GM06990 (cell line): ENCODE results near the gene ITK.

Experiments
- DNase-seq: peaks from one replicate; pipeline ENCODE4 v3.0.0-alpha.2; 2011; ENCODE audit not compliant: insufficient read length; ENCODE audit errors: extremely low read depth
- H3K27me3 ChIP-seq: replicated peaks from 2 replicates; pipeline ENCODE4 v1.6.0; 2011; ENCODE audit warnings: low read length; ENCODE audit not compliant: control insufficient read depth, insufficient read depth
- H3K36me3 ChIP-seq: 2 replicates; pipeline ENCODE4 v1.5.1; 2011; ENCODE audit warnings: low read length; ENCODE audit not compliant: control insufficient read depth, insufficient read depth
- H3K4me3 ChIP-seq: replicated peaks from 2 replicates; pipeline ENCODE4 v1.5.1; 2011; ENCODE audit warnings: low read depth, mild to moderate bottlenecking, control low read depth, low read length
- TF ChIP-seq, protein P1 (sequence below): IDR thresholded peaks from 2 replicates; pipeline ENCODE4 v1.5.1; 2011; ENCODE audit warnings: low read length, control low read depth, mild to moderate bottlenecking, inconsistent platforms; ENCODE audit not compliant: insufficient read depth, poor library complexity, severe bottlenecking

The ITK gene

GRCh38 chr5:157143127-157143971 lies 37.3 kb upstream of the ITK start:
- Histone ChIP-seq H3K36me3 (no peaks in the 10 kb centered on the region), H3K4me3 (peak overlapping the region; percentile 60), H3K27me3 (no peaks in the 10 kb centered on the region)
- TF ChIP-seq, protein P1, sequence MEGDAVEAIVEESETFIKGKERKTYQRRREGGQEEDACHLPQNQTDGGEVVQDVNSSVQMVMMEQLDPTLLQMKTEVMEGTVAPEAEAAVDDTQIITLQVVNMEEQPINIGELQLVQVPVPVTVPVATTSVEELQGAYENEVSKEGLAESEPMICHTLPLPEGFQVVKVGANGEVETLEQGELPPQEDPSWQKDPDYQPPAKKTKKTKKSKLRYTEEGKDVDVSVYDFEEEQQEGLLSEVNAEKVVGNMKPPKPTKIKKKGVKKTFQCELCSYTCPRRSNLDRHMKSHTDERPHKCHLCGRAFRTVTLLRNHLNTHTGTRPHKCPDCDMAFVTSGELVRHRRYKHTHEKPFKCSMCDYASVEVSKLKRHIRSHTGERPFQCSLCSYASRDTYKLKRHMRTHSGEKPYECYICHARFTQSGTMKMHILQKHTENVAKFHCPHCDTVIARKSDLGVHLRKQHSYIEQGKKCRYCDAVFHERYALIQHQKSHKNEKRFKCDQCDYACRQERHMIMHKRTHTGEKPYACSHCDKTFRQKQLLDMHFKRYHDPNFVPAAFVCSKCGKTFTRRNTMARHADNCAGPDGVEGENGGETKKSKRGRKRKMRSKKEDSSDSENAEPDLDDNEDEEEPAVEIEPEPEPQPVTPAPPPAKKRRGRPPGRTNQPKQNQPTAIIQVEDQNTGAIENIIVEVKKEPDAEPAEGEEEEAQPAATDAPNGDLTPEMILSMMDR: no peak
- peak; percentile 39 for DNase-seq

DNA sequence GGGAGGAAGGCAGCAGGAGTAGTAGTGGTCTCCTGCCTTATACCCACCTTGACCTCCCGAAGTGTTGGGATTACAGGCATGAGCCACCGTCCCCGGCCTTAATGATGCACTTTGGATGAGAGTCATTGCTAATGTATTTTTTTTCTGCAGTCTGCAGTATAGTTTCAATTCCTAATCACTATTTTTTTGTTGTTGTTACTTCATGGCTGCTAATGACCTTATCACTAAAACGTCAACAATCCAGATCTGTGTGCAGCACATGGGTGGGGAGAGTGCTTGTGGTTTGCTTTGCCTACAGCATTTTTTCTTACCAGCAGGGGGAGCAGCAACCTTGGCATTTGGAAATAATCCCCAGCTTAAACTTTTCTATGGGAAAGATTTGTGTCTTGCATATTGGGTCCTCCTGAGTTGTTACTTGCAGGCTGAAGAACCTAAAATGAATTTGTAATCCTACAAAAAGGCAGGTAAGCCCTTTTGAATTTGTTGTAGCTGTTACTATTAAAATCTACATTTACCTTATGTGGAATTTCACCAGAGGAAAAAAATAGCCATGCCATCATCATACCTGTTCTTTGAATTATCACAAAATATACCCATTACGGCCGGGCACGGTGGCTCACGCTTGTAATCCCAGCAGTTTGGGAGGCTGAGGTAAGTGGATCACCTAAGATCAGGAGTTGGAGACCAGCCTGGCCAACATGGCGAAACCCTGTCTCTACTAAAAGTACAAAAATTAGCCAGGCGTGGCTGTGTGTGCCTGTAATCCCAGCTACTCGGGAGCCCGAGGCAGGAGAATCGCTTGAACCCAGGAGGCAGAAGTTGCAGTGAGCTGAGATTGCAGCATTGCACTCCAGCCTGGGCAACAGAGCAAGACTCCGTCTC lies 31.7 kb upstream of the ITK start:
- DNase-seq: no peak
- TF ChIP-seq, protein P1: peak; percentile 81
- Histone ChIP-seq H3K27me3 (no peaks in the 10 kb centered on the region), H3K36me3 (no peaks in the 10 kb centered on the region), H3K4me3 (no peak overlapping the region)

GRCh38 chr5:157150995-157151394 lies 29.6 kb upstream of the ITK start:
- TF ChIP-seq, protein P1: no peak
- Histone ChIP-seq H3K27me3 (no peaks in the 10 kb centered on the region), H3K36me3 (no peaks in the 10 kb centered on the region), H3K4me3 (no peak overlapping the region)
- DNase-seq: no peak

GRCh38 chr5:157155297-157155696 lies 25.3 kb upstream of the ITK start:
- no peaks in the 10 kb centered on the region for H3K27me3 ChIP-seq
- no peaks in the 10 kb centered on the region for H3K36me3 ChIP-seq
- DNase-seq: no peak
- H3K4me3 ChIP-seq: no peak overlapping the region
- TF ChIP-seq, protein P1: no peak

DNA sequence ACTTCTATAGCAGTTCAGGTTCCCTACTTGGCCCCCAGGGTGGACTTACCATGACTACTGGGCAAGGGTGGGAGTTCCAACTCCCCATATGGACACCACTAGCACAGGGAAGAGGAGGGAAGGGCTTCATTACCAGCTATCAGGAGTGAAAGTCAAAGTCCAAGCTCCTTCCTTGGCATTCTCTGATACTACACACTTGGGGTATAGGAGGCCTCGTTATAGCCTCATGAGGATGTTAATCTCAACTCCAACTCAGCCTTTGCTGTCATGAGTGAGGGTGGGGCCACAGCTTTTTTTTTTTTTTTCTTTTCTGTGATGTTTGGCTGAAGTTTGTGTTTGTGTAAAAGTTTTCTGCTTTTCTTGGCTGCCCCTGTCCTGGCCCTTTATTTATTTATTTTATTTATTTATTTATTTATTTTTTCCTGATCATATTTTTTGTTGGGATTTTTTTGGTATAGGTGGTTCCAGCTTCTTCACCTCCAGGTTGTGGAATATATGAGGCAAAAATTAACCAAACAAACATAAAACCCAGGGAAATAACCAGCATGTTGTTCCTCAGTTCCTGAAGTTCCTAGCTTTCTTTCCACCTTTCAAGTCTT lies 23.2 kb upstream of the ITK start:
- TF ChIP-seq, protein P1: no peak
- no peak for DNase-seq
- H3K4me3 ChIP-seq: no peak overlapping the region
- no peaks in the 10 kb centered on the region for H3K27me3 ChIP-seq
- H3K36me3 ChIP-seq: no peaks in the 10 kb centered on the region
